Adrenal gland (tissue), 12 donors: Measurements from ENCODE around the gene MRPL54. TPM values are rescaled to one million over a fixed set of nuclear protein-coding genes. Genes with fewer than 3 reads are reported as not detected.

Experiments used
- DNase-seq, 7 donors: peaks; one replicate each; pipeline ENCODE4 v3.0.0-alpha.2; 2019 to 2020
- H3K27ac ChIP-seq, 5 donors: fragments of 200-600 bp; sonication (generic) in 4 of 5; 1 replicate in 3 of 5; 2 replicates in 2 of 5; pipeline versions ENCODE4 v1.5.1 to v1.8.0; 2016 to 2020; ENCODE audit warnings: mild to moderate bottlenecking in 1 of 5
- H3K27me3 ChIP-seq: fragments of 200-600 bp; 2 replicates; pipeline ENCODE4 v1.8.0; 2021
- H3K36me3 ChIP-seq, 2 donors: fragments of 200-600 bp; replicated peaks in 1 of 2; 1 replicate in 1 of 2; 2 replicates in 1 of 2; pipeline versions ENCODE4 v1.5.1 to v1.8.0; 2018 to 2022
- H3K4me1 ChIP-seq, 2 donors: fragments of 200-600 bp; replicated peaks in 1 of 2; 1 replicate in 1 of 2; 2 replicates in 1 of 2; pipeline versions ENCODE4 v1.5.1 to v1.8.0; 2018 to 2021
- H3K4me3 ChIP-seq, 4 donors: fragments of 200-600 bp; sonication (generic) in 3 of 4; one replicate each; pipeline ENCODE4 v1.5.1; 2016 to 2018
- H3K9me3 ChIP-seq, 3 donors: fragments of 200-600 bp; sonication (generic) in 1 of 3; replicated peaks in 1 of 3; 1 replicate in 2 of 3; 2 replicates in 1 of 3; pipeline versions ENCODE4 v1.5.1 to v1.8.0; 2016 to 2021
- CTCF ChIP-seq, 6 experiments: fragments of 450-650 bp in 4 of 6; fragments of 200-600 bp in 2 of 6; sonication (generic) in 1 of 6; IDR thresholded peaks; 1 replicate in 5 of 6; 2 replicates in 1 of 6; pipeline versions ENCODE4 v1.5.1 to v1.8.0; 2016 to 2021; ENCODE audit warnings: antibody characterized with exemption in 6 of 6, mild to moderate bottlenecking in 2 of 6, moderate library complexity in 1 of 6
- POLR2A ChIP-seq, 2 donors: fragments of 450-650 bp; IDR thresholded peaks; one replicate each; pipeline ENCODE4 v1.6.1; 2017; ENCODE audit warnings: antibody characterized with exemption in 2 of 2, mild to moderate bottlenecking in 2 of 2, moderate library complexity in 1 of 2
- WGBS, 4 donors: extraction: QIAGEN DNeasy Blood & Tissue Kit in 2 of 4; methylation state at CpG; one replicate each; pipeline versions ENCODE4 v1.1.5 to v1.1.7; 2013 to 2017; 5-methylcytosine and 5-hydroxymethylcytosine counted together
- intact Hi-C, 2 donors: fragments of 100-400 bp; cut with DNase I; formaldehyde crosslinking; loops; one replicate each; pipeline versions ENCODE4 v1.14.1 to v1.15.0; 2022 to 2023
- polyA plus RNA-seq, 3 donors: library from polyadenylated mRNA; stranded (reverse); fragments of 200-250 nt in 2 of 3; fragments of 350-450 nt in 1 of 3; fragmentation: Illumina TruSeq in 1 of 3; extraction: RNeasy Lipid Tissue Mini Kit (QIAGEN cat#74804) in 1 of 3; gene quantifications; one replicate each; pipeline ENCODE4 v1.2.3, GENCODE V29; 2013 to 2014
- total RNA-seq, 9 donors: library from RNA; depleted of rRNA in 4 of 9; stranded (reverse); fragments of >200 nt in 4 of 9; fragments of 120-200 nt in 1 of 9; fragmentation: NEBNext Ultra II Directional in 1 of 9; extraction: Animal tissue kit (Norgen Biotek cat#: 25700) in 1 of 9; gene quantifications; one replicate each; pipeline versions ENCODE4 v1.1.0 to v1.2.4, GENCODE V29; 2013 to 2023
- donor health status: healthy with polysubstance abuse.
- donor health status: Bipolar disorder and iron deficiency.
- donor health status: DM: yes; HTN: yes; CAD: no.
- donor health status: DM: no; HTN: no; CAD: no.
- donor health status: DM: no; HTN: no; CAD: no.
- donor health status: DM: yes; HTN: yes; CAD: no.

Gene MRPL54
- total and polyA plus RNA-seq, 12 donors: 60.2 to 229 (median 107) TPM

- 26 to 39% (median 34%) methylated on average over 9 to 23 of the region's 23 CpGs for WGBS, 4 donors
- intact Hi-C loops: no loop called here
- DNase-seq: no peak
- Histone ChIP-seq H3K4me3 (no peak within 1 kb of the TSS), H3K27ac (no peak within 1 kb of the TSS), H3K9me3 (no peaks in the 10 kb centered on the region), H3K27me3 (no peaks in the 10 kb centered on the region), H3K4me1 (no peaks in the 10 kb centered on the region), H3K36me3 (peaks cover 0 to 10% of the 10 kb centered on the region in 2 donors)
- TF ChIP-seq POLR2A (IDR thresholded peaks at IDR 0.05): no peak
- no peak for TF ChIP-seq CTCF (IDR thresholded peaks at IDR 0.05)
These were observed 9.5 kb downstream of the MRPL54 start, which contains the start of gene RAX2 for GRCh38 chr19:3771906-3772455. Gene RAX2, minus strand, starts transcription at chr19:3772228. Its CDS starts 486 bp downstream, at chr19:3771742.

- no peaks in the 10 kb centered on the region for H3K27me3 ChIP-seq
- no peak overlapping the region for H3K4me3 ChIP-seq
- TF ChIP-seq CTCF (IDR thresholded peaks at IDR 0.05): no peak
- no peak for TF ChIP-seq POLR2A (IDR thresholded peaks at IDR 0.05)
- WGBS, 4 donors: 84 to 88% (median 86%) methylated on average over 12 of the region's 12 CpGs
- no peaks in the 10 kb centered on the region for H3K4me1 ChIP-seq
- no peak for DNase-seq
- no peaks in the 10 kb centered on the region for H3K36me3 ChIP-seq
- intact Hi-C loops: no loop called here
- no peaks in the 10 kb centered on the region for H3K9me3 ChIP-seq
- no peak overlapping the region for H3K27ac ChIP-seq
These were observed 11.5 kb downstream of the MRPL54 start for GRCh38 chr19:3773814-3774515.

GRCh38 chr19:3774621-3775373 lies 12.3 kb downstream of the MRPL54 start:
- Histone ChIP-seq H3K27ac (no peak overlapping the region), H3K4me3 (no peak overlapping the region), H3K4me1 (no peaks in the 10 kb centered on the region), H3K36me3 (no peaks in the 10 kb centered on the region), H3K27me3 (no peaks in the 10 kb centered on the region), H3K9me3 (no peaks in the 10 kb centered on the region)
- TF ChIP-seq CTCF (IDR thresholded peaks at IDR 0.05) (no peak), POLR2A (IDR thresholded peaks at IDR 0.05) (no peak)
- no peak for DNase-seq
- intact Hi-C loops: no loop called here
- WGBS, 4 donors: 53 to 86% (median 71%) methylated on average over 15 to 25 of the region's 25 CpGs

- intact Hi-C loops: no loop called here
- Histone ChIP-seq H3K27me3 (no peaks in the 10 kb centered on the region), H3K9me3 (no peaks in the 10 kb centered on the region), H3K27ac (no peak overlapping the region), H3K4me3 (no peak overlapping the region), H3K4me1 (no peaks in the 10 kb centered on the region), H3K36me3 (no peaks in the 10 kb centered on the region)
- no peak for DNase-seq
- TF ChIP-seq POLR2A (IDR thresholded peaks at IDR 0.05): no peak
- WGBS, 4 donors: 76 to 95% (median 79%) methylated on average over 2 of the region's 2 CpGs; no CpG with 5 or more reads in 1 of the 4 donors
These were observed 12.9 kb downstream of the MRPL54 start for GRCh38 chr19:3775374-3775711.
